Inferior parietal cortex (tissue), 1 donor: Measurements from ENCODE around the gene GPM6B.

ENCODE experiments used
- DNase-seq: peaks from one replicate; pipeline ENCODE4 v3.0.0-alpha.2; 2016; ENCODE audit errors: extremely low spot score

Gene GPM6B

GRCh38 chrX:13825178-13825762, 8.4 kb upstream of the GPM6B start:
- no peak for DNase-seq

- no peak for DNase-seq
Observed at GRCh38 chrX:13824746-13825145, 7.9 kb upstream of the GPM6B start.

- no peak for DNase-seq
Observed at GRCh38 chrX:13821738-13822137, 4.8 kb upstream of the GPM6B start.

DNA sequence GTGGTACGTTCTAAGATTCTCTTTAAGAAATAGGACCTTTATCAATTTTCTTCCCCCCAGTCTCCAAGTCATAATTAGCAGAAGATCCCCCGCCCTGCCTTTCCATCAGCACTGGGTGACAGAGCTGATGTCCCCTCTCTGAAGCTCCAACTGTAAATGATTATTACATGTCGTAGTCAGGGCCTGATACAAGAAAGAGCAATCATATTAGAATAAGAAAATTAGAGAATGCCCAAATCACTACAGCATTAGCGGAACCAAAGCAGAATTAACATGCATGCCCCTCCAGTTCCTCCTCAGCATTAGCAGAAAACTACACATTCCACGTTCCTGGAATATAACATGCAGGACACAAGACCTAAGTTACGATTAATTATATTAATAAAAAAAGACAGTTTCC, 717 bp downstream of the GPM6B start:
- no peak for DNase-seq

GRCh38 chrX:13815664-13816063, 1.2 kb downstream of the GPM6B start:
- no peak for DNase-seq

DNA sequence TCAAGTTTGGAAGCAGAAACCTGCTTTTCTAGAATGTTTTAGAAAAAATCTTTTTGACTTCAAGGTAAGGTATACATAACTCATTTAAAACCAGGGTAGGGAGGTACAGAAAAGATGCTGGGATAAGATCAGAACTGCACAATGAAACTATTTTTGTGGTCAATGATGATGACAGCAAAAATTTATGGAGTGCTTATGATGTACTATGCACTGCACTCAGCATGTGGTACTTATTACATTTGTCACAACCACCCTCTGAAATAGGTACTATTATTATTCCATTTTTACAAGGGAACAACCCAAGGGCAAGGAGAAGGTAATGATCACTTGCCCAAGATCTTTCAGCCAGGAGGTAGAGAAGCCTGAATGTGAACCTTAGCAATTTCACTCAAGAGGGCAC, 8.0 kb downstream of the GPM6B start:
- no peak for DNase-seq

GRCh38 chrX:13808293-13808692, 8.6 kb downstream of the GPM6B start:
- DNase-seq, result no peak

DNA sequence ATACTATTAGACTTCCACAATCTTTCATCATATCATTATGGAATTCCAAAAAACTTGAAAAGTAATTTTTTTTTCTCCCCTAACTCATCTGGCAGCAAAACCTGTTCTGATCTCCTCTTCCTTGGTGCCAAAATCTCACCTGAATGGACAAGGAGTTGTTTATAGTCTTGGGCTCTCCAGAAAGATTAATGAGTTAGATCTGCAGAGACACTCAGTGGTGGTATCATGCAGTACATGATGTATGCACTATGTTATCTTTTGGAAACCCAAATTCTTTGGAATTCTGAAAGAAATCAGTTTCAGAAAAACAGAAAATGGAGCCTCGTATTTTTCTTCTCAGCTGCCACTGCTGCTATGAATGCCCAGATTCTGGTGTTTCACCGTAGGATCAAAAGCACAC, 11.7 kb downstream of the GPM6B start:
- no peak for DNase-seq

- no peak for DNase-seq
Observed at GRCh38 chrX:13803116-13803515, 13.8 kb downstream of the GPM6B start.

DNA sequence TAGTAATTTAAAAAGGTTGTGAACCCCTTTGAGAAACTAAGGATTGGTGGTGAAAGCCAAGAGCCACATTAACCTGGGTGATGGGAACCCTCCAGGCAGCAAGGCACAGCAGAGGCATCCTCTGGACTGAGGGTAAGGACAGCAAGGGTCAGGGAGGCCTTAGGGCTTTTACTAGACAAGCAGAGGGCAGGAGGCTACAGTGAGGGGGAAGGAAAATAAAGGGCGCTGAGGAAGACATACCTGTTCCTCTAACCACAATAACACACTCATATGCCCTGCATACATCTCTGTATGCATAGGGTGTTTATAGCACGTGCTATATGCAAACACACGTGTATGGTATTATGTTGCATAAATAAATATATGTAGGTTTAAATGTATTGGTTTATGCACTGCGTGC, 18.7 kb downstream of the GPM6B start:
- DNase-seq, result no peak

DNA sequence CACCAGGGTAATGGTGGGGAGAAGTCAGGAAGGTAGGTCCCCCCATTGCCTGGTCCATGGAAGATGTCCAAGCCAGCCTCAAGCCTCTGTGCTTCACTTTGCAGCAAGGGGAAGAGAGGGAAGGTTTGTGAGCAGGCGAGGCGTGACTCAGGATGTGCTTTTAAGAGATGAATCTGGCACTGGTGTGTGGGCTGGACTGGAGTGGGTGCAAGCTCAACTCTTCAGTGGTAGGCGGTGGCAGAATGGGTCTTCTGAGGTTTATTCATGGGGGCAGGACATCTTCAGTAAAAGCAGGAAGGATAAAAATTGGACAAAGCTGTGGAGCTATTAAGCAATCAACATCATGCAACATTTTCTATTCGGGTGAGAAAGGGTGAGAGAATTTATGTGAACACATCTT, 19.4 kb downstream of the GPM6B start:
- no peak for DNase-seq

DNA sequence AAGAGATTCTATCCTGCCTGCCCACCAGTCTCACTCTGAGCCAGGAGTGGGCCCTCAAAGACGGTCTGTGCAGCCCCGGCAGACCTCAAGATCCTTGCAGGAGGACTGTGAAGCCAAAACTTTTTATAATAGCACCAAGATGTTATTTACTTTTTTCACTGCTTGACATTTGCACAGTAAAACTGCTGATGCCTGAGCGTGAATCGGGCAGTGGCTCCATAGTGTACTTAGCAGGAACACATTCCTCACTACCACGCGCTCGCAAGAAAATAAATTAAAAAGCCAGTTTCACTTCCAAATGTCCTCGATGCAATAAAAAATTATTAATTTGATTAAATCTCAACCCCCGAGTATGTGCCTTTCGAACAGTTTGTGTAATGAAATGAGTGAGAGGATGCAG, 22.5 kb downstream of the GPM6B start:
- DNase-seq, result no peak

DNA sequence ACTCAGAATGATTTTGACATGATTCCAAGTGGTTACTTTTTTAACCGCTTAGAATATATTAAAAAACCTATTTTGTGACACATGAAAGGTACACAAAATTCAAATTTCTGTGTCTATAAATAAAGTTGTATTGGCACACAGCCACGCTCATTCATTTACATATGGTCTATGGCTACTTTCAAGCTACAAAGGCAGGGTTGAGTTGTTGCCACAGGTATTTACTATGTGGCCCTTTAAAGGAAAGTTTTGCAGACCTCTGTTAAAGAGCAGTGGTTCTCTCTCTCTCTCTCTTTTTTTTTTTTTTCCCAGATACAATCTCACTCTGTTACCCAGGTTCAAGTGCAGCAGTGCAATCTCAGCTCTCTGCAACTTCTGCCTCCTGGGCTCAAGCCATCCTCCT, 23.0 kb downstream of the GPM6B start:
- no peak for DNase-seq

GRCh38 chrX:13791559-13791958, 25.3 kb downstream of the GPM6B start:
- peak; percentile 57 for DNase-seq

- DNase-seq, result no peak
Observed at GRCh38 chrX:13791145-13791544, 25.7 kb downstream of the GPM6B start.

DNA sequence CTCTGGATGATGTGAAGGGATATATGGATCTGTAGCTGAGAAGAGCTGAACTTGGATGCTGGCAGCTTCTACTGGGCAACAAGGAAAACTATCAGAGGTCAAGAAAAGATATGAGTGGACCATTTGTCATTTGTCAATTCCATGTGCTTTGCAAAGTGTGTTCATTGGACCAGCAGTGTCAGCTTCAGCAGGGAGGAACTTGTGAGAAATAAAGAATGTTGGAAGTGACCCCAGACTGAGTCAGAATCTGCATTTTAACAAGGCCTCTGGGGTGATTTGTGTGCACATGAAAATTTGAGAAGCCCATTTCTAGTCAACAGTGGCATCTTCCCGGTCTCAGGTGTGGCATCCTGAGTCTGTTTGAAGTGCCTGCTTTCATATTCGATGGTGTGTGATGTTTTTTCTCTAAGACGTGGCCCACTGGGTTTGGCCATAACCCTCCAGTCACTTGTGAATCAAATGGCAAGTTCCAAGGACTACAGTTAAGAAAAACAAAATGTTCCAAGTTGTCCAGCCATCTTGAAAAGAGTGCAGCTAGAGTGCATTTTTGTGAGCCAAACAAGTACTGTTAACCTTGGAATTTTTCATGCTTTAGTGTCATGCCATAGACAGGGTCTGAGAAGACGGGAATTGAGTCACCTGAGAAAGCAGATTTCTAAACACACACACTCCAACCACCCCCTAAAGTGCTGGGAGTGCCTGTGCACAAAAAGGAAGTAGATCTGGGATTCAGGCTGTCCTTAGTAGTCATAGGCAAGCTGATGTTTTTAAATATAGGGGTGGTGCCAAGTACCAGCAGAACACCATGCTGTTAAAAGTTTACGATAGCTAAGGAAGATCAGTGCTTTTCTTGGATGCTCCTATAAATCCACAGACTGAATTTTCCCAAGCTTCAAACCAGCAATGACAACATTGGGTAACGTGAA, 26.4 kb downstream of the GPM6B start:
- no peak for DNase-seq

GRCh38 chrX:13786048-13786447, 30.8 kb downstream of the GPM6B start:
- DNase-seq, result no peak

- no peak for DNase-seq
Observed at GRCh38 chrX:13780868-13781427, 35.9 kb downstream of the GPM6B start.

DNA sequence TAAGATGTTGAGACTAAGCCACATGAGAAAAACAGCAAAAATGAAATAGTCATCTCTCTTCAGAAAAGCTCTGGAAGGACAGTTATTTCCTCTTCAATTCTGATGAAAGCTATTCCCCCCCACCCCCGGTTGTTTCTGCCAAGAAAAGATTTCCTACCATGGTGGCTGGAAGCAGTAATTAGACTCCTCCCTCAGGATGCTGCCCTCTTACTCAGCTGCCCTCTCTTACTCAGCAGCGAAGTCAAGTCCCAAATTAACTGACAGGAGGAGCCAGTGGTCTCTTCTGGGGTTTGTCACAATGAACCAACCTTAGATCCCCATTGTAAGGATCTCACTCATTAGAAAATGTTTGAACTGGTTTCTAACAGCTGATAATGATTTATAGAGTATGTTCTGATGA, 38.0 kb downstream of the GPM6B start:
- DNase-seq, result no peak

- DNase-seq, result no peak
Observed at GRCh38 chrX:13776387-13776786, 40.5 kb downstream of the GPM6B start.

DNA sequence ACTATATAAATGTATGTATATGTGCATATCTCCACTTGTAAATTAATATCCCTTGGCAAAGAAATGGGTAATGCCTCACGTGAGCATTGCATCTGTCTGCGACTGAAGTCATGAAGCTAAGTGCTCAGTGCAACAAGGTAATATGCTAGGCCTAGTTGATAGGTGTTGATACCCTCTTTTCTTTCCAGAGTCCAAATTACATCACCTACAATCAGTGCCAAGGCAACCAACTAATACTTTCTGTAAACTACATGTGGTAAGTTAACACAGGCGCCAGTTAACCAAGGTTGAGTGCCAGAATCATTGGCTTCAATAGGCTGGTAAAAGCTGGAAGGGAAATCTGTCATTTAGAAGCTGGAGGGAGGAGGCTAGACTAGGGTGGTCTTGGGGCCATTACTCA, 41.1 kb downstream of the GPM6B start:
- DNase-seq, result no peak

- no peak for DNase-seq
Observed at GRCh38 chrX:13774696-13775095, 42.2 kb downstream of the GPM6B start.

- no peak for DNase-seq
Observed at GRCh38 chrX:13770013-13770535, 46.8 kb downstream of the GPM6B start.
